A549 treated with DMSO at 1 μM for 4 hours (cell line): ENCODE results near the gene SHC1. TPM values are rescaled to one million over a fixed set of nuclear protein-coding genes. Genes with fewer than 3 reads are reported as not detected.

Experiments used
- total RNA-seq: library from RNA; stranded (reverse); fragments of 200-300 nt; extraction: Qiagen RNA extraction; gene quantifications from 5 replicates; pipeline ENCODE4 v1.2.3, GENCODE V29; 2022; ENCODE audit warnings: low read depth

Gene SHC1
- total RNA-seq = 136 to 154 TPM (median 140 TPM) in 5 replicates

GRCh38 chr1:154970631-154971340 lies at the start of gene SHC1:
TSS of gene SHC1 (minus strand) at chr1:154970747. CDS start at chr1:154970526, 221 bp downstream.

GRCh38 chr1:155002464-155003226 lies 32.1 kb upstream of the SHC1 start, which contains the start of gene ZBTB7B:
TSS of gene ZBTB7B (plus strand) at chr1:155002802. CDS start at chr1:155014661, 11,859 bp downstream.

GRCh38 chr1:154993572-154994268 lies 23.2 kb upstream of the SHC1 start, which contains the start of gene LENEP:
TSS of gene LENEP (plus strand) at chr1:154993586. CDS start at chr1:154993608, 22 bp downstream.

DNA sequence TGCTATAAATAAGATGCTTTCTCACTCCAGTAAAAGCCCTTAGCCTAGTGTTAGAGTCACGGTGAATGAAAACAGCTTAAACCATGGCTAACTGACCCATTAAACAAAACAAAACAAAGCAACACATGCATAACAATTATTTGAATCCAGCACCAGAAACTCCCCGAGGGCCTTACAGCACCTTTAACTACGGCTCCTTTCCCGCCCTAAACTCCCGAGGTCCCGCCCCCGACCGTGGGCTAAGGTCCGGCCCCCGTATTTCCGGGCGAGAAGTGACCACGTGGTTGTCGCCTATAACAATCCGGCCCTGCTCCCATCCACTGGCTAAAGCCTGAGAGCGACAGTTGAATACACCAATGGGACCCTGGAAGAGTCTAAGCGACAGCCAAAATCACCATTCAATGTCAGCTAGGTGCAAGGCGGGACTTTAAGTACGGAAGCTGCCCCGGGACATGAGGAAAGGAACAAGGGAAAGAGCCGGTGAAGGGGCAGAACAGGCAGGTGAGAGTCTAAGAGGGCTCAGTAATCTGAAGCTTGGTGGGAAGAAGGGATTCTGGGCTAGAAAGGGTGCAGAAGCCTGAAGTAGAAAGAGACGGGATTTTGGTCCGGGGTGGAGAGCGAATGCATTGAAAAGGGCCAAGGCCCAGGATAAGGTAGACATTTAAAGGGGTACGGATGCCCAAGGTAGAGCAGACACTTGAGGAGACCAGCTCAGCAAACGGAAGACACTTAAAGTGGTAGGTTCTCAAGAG lies 12.5 kb upstream of the SHC1 start, which contains the start of gene FLAD1:
Gene FLAD1, plus strand, starts transcription at position 448 of the 752 bp plus-strand sequence. CDS start 351 bp downstream, outside the sequence.

GRCh38 chr1:154974102-154974807 lies 3.7 kb upstream of the SHC1 start, which contains the start of gene CKS1B:
TSS of gene CKS1B (plus strand) at chr1:154974681. CDS start at chr1:154974746, 65 bp downstream.

GRCh38 chr1:154961207-154962155 lies 9.1 kb downstream of the SHC1 start, which contains the start of gene PYGO2:
TSS of gene PYGO2 (minus strand) at chr1:154961782. CDS start at chr1:154961576, 206 bp downstream.

GRCh38 chr1:154955718-154956543 lies 14.6 kb downstream of the SHC1 start, which contains the start of gene PBXIP1:
TSS of gene PBXIP1 (minus strand) at chr1:154956099. CDS start at chr1:154953721, 2,378 bp downstream.

GRCh38 chr1:154936555-154937084 lies 33.9 kb downstream of the SHC1 start, which contains the start of gene PMVK:
TSS of gene PMVK (minus strand) at chr1:154936719. CDS start at chr1:154936685, 34 bp downstream.

Other genes starting within 250 kb of the SHC1 start
- 0.06 to 0.25 TPM (median 0.11 TPM) in 5 replicates for gene KCNN3, start 100.5 kb downstream of the SHC1 start, total RNA-seq
- gene PMVK, start 34.0 kb downstream of the SHC1 start, total RNA-seq = 34.0 to 43.1 TPM (median 39.3 TPM) in 5 replicates
- 13.0 to 17.0 TPM (median 13.9 TPM) in 5 replicates for gene PBXIP1, start 14.6 kb downstream of the SHC1 start, total RNA-seq
- gene PYGO2, start 9.0 kb downstream of the SHC1 start, total RNA-seq = 22.8 to 24.9 TPM (median 23.9 TPM) in 5 replicates
- 328 to 363 TPM (median 338 TPM) in 5 replicates for gene CKS1B, start 3.9 kb upstream of the SHC1 start, total RNA-seq
- gene FLAD1, start 12.6 kb upstream of the SHC1 start, total RNA-seq = 40.1 to 46.0 TPM (median 41.6 TPM) in 5 replicates
- gene LENEP, start 22.8 kb upstream of the SHC1 start, total RNA-seq = not detected in 5 replicates
- gene ZBTB7B, start 32.1 kb upstream of the SHC1 start, total RNA-seq = 19.7 to 26.6 TPM (median 25.9 TPM) in 5 replicates
- 0.22 to 0.72 TPM (median 0.46 TPM) in 5 replicates for gene DCST2, start 63.0 kb upstream of the SHC1 start, total RNA-seq
- not detected in 5 replicates for gene DCST1, start 63.1 kb upstream of the SHC1 start, total RNA-seq
- 64.6 to 76.9 TPM (median 67.8 TPM) in 5 replicates for gene ADAM15, start 80.6 kb upstream of the SHC1 start, total RNA-seq
- gene EFNA4, start 93.0 kb upstream of the SHC1 start, total RNA-seq = 7.3 to 9.0 TPM (median 8.4 TPM) in 5 replicates
- gene EFNA3, start 108.1 kb upstream of the SHC1 start, total RNA-seq = 3.7 to 5.6 TPM (median 4.2 TPM) in 5 replicates
- 30.6 to 50.0 TPM (median 37.3 TPM) in 5 replicates for gene EFNA1, start 157.1 kb upstream of the SHC1 start, total RNA-seq
- 34.2 to 39.1 TPM (median 35.5 TPM) in 5 replicates for gene SLC50A1, start 165.1 kb upstream of the SHC1 start, total RNA-seq
- gene DPM3, start 169.8 kb upstream of the SHC1 start, total RNA-seq = 78.1 to 102 TPM (median 91.3 TPM) in 5 replicates
- 226 to 250 TPM (median 230 TPM) in 5 replicates for gene KRTCAP2, start 202.6 kb upstream of the SHC1 start, total RNA-seq
- gene TRIM46, start 203.1 kb upstream of the SHC1 start, total RNA-seq = 1.3 to 1.8 TPM (median 1.4 TPM) in 5 replicates
- gene THBS3, start 237.2 kb upstream of the SHC1 start, total RNA-seq = 7.5 to 9.9 TPM (median 9.4 TPM) in 5 replicates
- 67.2 to 74.0 TPM (median 72.4 TPM) in 5 replicates for gene MTX1, start 237.9 kb upstream of the SHC1 start, total RNA-seq